Skeletal muscle tissue (tissue), 4 donors: ENCODE results near the gene MCTP1. TPM values are rescaled to one million over a fixed set of nuclear protein-coding genes. Genes with fewer than 3 reads are reported as not detected.

Source experiments
- H3K27ac ChIP-seq: one replicate; pipeline ENCODE4 v1.7.0; 2013; ENCODE audit warnings: mild to moderate bottlenecking, low read depth, low read length, inconsistent platforms
- H3K27me3 ChIP-seq, 3 donors: one replicate each; pipeline ENCODE4 v1.7.0; 2013; ENCODE audit warnings: low read length in 3 of 3; ENCODE audit not compliant: control insufficient read depth in 3 of 3, insufficient read depth in 3 of 3
- H3K36me3 ChIP-seq, 3 donors: one replicate each; pipeline ENCODE4 v1.7.0; 2013; ENCODE audit warnings: low read length in 3 of 3; ENCODE audit not compliant: control insufficient read depth in 3 of 3, insufficient read depth in 3 of 3
- H3K4me1 ChIP-seq, 3 donors: one replicate each; pipeline ENCODE4 v1.7.0; 2013; ENCODE audit warnings: low read length in 3 of 3, mild to moderate bottlenecking in 3 of 3; ENCODE audit not compliant: control insufficient read depth in 3 of 3, insufficient read depth in 3 of 3
- H3K4me3 ChIP-seq, 3 donors: one replicate each; pipeline ENCODE4 v1.7.0; 2013; ENCODE audit warnings: low read length in 3 of 3
- H3K9ac ChIP-seq, 3 donors: one replicate each; pipeline ENCODE4 v1.7.0; 2013; ENCODE audit warnings: low read length in 3 of 3, mild to moderate bottlenecking in 3 of 3, moderate library complexity in 2 of 3, low read depth in 1 of 3
- H3K9me3 ChIP-seq, 3 donors: one replicate each; pipeline ENCODE4 v1.7.0; 2013; ENCODE audit warnings: low read length in 3 of 3; ENCODE audit not compliant: control insufficient read depth in 3 of 3
- total RNA-seq: library from RNA; depleted of rRNA; stranded (reverse); fragments of >200 nt; gene quantifications from one replicate; pipeline ENCODE4 v1.2.3, GENCODE V29; 2014
- donor health status: Osteomylitis.

Gene MCTP1
- total RNA-seq, 1 donor from 2014 or later, result 20.4 TPM

GRCh38 chr5:94691949-94692348 lies 592.9 kb downstream of the MCTP1 start:
- no peak overlapping the region for H3K27ac ChIP-seq
- H3K4me1 ChIP-seq, result no peaks in the 10 kb centered on the region
- no peak overlapping the region for H3K4me3 ChIP-seq
- H3K36me3 ChIP-seq, result no peaks in the 10 kb centered on the region
- no peak overlapping the region for H3K9ac ChIP-seq
- H3K9me3 ChIP-seq, result no peaks in the 10 kb centered on the region
- H3K27me3 ChIP-seq, result no peaks in the 10 kb centered on the region

DNA sequence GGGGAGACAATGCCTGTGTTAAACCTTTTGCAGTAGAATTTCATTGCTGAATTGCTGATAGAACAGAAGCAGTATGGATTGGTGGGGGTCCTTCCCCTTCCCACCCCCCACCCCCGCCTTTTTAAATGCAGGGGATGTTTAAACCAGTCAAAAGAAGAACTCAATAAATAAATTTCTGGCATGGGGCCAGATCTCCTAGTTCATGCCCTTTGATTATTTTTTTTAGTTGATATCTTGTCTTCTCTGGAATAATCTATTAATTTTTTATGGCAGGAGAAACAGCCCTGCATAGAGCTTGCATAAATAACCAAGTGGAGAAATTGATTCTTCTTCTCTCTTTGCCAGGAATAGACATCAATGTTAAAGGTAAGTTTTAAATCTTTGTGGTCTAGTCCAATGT lies 593.6 kb downstream of the MCTP1 start:
- H3K9ac ChIP-seq, result no peak overlapping the region
- no peaks in the 10 kb centered on the region for H3K4me1 ChIP-seq
- no peak overlapping the region for H3K27ac ChIP-seq
- H3K4me3 ChIP-seq, result no peak overlapping the region
- no peaks in the 10 kb centered on the region for H3K36me3 ChIP-seq
- H3K27me3 ChIP-seq, result no peaks in the 10 kb centered on the region
- no peaks in the 10 kb centered on the region for H3K9me3 ChIP-seq

GRCh38 chr5:94690778-94691177 lies 594.1 kb downstream of the MCTP1 start:
- Histone ChIP-seq H3K4me3 (no peak overlapping the region), H3K27me3 (no peaks in the 10 kb centered on the region), H3K27ac (no peak overlapping the region), H3K9ac (no peak overlapping the region), H3K4me1 (no peaks in the 10 kb centered on the region), H3K36me3 (no peaks in the 10 kb centered on the region), H3K9me3 (no peaks in the 10 kb centered on the region)

DNA sequence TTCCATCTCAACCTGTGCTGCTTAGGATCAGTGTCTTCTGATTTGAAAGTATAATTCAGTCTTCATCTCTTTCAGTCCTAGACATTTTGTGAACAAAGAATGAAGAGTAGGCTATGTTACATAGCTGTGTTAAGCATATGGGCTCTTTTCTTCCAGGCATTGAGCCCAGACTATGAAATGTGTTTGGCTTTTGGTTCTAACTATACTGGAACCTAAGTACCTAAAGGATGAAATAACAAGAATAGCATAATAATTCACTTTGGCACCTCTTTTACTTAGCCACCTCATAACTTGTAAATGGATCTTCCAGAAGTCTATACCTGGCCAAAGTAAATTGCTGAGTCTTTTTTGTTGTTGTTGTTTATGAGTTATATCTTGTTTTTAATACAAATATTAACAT lies 595.0 kb downstream of the MCTP1 start:
- Histone ChIP-seq H3K4me1 (no peaks in the 10 kb centered on the region), H3K36me3 (no peaks in the 10 kb centered on the region), H3K9me3 (no peaks in the 10 kb centered on the region), H3K27me3 (no peaks in the 10 kb centered on the region), H3K9ac (no peak overlapping the region), H3K4me3 (no peak overlapping the region), H3K27ac (no peak overlapping the region)

GRCh38 chr5:94682814-94683520 lies 601.9 kb downstream of the MCTP1 start:
- Histone ChIP-seq H3K27ac (no peak overlapping the region), H3K4me3 (no peak overlapping the region), H3K27me3 (no peaks in the 10 kb centered on the region), H3K9ac (no peak overlapping the region), H3K36me3 (no peaks in the 10 kb centered on the region), H3K4me1 (no peaks in the 10 kb centered on the region), H3K9me3 (no peaks in the 10 kb centered on the region)

DNA sequence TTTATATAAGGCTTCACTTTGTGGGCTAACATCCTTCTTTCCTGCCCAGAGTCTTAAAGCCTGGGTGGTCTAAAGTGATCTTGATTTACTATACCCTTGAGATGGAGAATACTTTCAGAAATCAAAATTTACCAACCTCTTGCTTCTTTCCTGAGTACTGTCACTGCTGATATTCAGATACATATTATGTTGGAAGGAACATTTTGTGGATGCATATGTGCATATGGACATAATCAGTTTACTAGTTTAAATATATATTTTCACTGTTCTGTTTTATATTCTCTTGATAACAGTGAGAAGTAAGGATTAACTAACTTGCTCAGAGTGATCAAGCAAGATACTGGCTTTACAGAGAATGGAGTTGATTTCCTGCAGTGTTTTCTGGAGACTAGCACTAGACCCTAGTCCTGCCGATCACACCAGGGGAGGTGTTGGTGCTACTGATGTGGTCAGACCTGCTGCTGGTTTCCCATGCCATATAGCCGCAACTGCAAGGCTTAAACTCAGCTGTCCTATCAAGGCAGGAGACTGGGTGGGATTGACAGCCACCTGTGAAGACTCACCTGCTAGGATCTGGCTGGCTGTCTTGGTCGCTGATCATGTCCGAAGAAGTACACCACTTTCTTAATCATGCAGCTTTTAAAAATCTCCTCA lies 608.8 kb downstream of the MCTP1 start:
- Histone ChIP-seq H3K9ac (no peak overlapping the region), H3K36me3 (peaks cover 0 to 5% (median 0%) of the 10 kb centered on the region in 3 donors), H3K4me3 (no peak overlapping the region), H3K27me3 (no peaks in the 10 kb centered on the region), H3K4me1 (no peaks in the 10 kb centered on the region), H3K9me3 (no peaks in the 10 kb centered on the region), H3K27ac (no peak overlapping the region)

- peaks cover 0 to 5% (median 0%) of the 10 kb centered on the region in 3 donors for H3K36me3 ChIP-seq
- H3K27ac ChIP-seq, result no peak overlapping the region
- no peaks in the 10 kb centered on the region for H3K4me1 ChIP-seq
- H3K9me3 ChIP-seq, result no peaks in the 10 kb centered on the region
- no peaks in the 10 kb centered on the region for H3K27me3 ChIP-seq
- no peak overlapping the region for H3K4me3 ChIP-seq
- H3K9ac ChIP-seq, result no peak overlapping the region
Observed at GRCh38 chr5:94674490-94675382, 610.2 kb downstream of the MCTP1 start.

- H3K27ac ChIP-seq, result no peak overlapping the region
- no peaks in the 10 kb centered on the region for H3K4me1 ChIP-seq
- H3K27me3 ChIP-seq, result no peaks in the 10 kb centered on the region
- H3K9me3 ChIP-seq, result no peaks in the 10 kb centered on the region
- H3K9ac ChIP-seq, result no peak overlapping the region
- H3K36me3 ChIP-seq, result peaks cover 0 to 5% (median 0%) of the 10 kb centered on the region in 3 donors
- no peak overlapping the region for H3K4me3 ChIP-seq
Observed at GRCh38 chr5:94672746-94673145, 612.1 kb downstream of the MCTP1 start.

- Histone ChIP-seq H3K9me3 (no peaks in the 10 kb centered on the region), H3K27ac (no peak overlapping the region), H3K4me1 (no peaks in the 10 kb centered on the region), H3K9ac (no peak overlapping the region), H3K27me3 (no peaks in the 10 kb centered on the region), H3K36me3 (no peaks in the 10 kb centered on the region), H3K4me3 (no peak overlapping the region)
Observed at GRCh38 chr5:94670726-94671125, 614.2 kb downstream of the MCTP1 start.

DNA sequence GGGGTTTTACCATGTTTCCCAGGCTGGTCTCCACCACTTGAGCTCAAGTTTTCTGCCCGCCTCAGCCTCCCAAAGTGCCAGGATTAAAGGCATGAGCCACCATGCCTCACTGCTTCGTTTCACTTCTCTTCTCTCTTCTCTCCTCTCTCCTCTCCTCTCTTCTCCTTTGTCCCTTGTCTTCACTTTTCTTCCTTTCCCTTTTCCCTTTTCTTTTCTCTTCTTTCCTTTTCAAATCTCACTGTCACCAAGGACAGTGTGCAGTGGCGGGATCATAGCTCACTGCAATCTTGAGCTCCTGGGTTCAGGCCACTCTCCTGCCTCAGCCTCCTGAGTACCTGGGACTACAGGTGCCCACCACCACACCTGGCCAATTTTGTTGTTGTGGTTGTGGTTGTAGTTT lies 617.0 kb downstream of the MCTP1 start:
- Histone ChIP-seq H3K9me3 (no peaks in the 10 kb centered on the region), H3K36me3 (peaks cover 0 to 7% (median 5%) of the 10 kb centered on the region in 3 donors), H3K4me3 (no peak overlapping the region), H3K4me1 (no peaks in the 10 kb centered on the region), H3K27ac (no peak overlapping the region), H3K9ac (no peak overlapping the region), H3K27me3 (no peaks in the 10 kb centered on the region)
